Muscle of back (tissue), 11 donors: Measurements from ENCODE around the gene RNF4. TPM values are rescaled to one million over a fixed set of nuclear protein-coding genes. Genes with fewer than 3 reads are reported as not detected.
"Not testable (repeated sequence)": the region's sequence is repeated elsewhere in the genome, so short reads cannot be mapped to it uniquely, and the experiment has no call there.

ENCODE experiments used
- DNase-seq, 3 donors: peaks; one replicate each; pipeline versions ENCODE4 v3.0.0 to v3.0.0-alpha.2; 2013
- polyA plus RNA-seq, 10 donors: library from polyadenylated mRNA; unstranded; fragments of 120-200 nt; gene quantifications; one replicate each; pipeline ENCODE4 v1.2.1, GENCODE V29; 2013; ENCODE audit not compliant: insufficient read length in 10 of 10

RNF4 gene
- polyA plus RNA-seq, 10 donors: 36.8 to 55.9 (median 40.5) TPM

DNA sequence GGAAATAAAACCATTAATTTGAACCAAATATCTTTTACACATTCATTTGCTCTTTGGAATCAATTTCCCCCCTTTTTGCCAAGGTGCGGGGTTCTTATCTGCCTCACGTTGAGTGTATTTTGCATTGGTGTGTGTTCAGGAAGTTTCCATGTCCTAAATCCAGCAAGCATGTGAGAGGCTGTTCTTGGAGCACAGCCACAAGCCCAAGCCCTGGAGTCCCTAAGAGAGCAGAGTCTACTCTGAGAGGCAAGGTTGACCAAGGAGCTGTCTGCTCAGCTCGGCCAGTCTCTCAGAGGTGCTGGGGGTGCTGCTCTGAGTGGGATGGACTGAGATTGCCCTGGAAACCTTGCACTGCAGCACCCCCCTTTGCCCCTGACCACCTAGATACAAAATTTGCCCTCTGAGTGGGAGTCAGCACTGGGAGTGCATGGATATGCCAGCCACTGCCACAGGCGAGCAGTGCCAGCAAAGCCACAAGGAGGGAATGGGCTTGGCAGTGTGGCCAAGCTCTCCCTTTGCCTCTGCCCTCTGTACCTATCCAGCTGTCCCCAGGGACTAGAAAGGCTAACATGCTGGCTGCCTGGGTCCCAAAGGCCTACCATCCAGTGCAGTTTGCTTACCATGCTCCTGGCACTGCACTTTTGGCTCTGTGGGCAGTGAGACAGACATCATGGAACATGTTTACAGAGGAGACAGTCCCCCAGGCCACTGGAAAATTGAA lies 47.1 kb downstream of the RNF4 start:
- DNase-seq: peak; percentile 28 to 67 (median 31)

- no peak for DNase-seq
These were observed 47.7 kb downstream of the RNF4 start for GRCh38 chr4:2516635-2517034.

DNA sequence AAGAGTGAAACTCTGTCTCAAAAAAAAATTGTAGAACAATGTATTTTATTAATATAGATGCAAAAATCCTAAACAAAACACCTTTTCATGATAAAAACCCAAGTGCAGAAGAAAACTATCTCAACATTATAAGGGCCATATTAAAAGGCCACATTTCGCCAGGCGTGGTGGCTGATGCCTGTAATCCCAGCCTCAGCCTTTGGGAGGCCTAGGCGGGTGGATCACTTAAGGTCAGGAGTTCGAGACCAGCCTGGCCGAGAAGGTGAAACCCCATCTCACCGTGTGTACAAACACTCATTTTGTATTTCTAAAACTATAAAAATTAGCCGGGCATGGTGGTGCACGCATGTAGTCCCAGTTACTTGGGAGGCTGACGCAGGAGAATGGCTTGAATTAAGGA lies 57.7 kb downstream of the RNF4 start:
- DNase-seq: no peak

DNA sequence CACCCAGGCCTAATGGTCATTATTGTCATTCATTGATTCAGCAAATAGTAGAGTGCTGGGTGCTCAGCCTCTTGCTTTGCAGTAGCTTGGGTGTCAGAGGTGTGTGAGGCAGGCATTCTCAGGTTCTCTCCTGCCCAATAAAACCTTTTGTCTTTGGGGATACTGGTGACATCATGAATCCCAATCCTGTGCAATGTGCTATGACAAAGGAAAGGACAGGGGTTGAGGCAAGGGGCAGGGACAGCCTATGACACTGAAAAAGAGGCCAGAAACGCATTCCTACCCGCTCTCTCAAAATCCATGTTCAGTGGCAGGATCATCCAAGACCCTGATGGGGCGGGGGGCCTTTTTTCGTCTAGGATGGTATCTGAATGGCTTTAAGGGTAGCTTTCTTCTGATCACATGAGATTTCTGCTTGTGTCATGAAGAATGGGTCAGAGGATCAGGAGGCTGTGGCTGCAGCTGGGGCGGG lies 66.0 kb downstream of the RNF4 start:
- DNase-seq: peak in 1 of 3 donors; percentile 9

DNA sequence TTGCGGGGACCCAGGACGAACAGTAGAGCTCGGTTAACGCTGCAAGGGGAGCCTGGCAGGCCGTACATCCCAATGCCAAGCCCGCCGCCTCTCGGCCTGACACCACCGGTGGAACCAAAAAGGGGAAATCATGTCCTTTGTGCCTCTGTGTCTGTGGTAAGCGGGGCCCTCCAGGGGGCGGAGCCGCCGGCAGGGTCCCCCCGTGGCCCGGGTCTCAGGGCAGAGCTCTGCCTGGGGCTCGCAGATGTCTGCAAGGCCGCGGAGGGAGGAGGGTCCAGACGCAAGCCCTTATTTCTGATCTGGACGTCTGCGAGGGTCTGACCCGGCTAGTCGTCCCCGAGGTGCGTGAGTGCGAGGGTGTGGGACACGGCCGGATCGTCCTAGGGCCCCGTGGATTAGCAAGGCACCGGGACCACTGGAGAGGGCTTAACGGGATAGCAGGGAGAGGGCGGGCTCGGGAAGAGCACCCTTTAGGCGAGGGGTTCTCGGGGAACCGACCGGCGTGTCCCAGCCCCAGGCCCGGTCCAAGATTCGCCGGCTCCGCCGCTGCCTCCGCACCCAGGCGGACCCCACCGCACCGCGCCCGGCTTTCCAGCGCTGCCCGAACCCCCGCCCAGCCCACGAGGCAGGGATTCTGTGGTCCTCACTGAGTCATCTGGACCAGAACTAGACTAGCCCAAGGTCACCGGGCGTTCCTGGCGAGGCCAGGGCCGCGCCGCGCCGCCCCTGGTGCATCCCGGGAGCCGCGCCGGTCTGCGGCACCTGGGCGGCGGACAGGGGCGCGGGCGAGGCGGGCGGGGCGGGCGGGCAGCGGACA lies 66.7 kb downstream of the RNF4 start:
- DNase-seq: peak; percentile 13 to 82 (median 44)

- DNase-seq: peak; percentile 100
These were observed 67.5 kb downstream of the RNF4 start, which contains the start of gene FAM193A for GRCh38 chr4:2536193-2537010. Gene FAM193A (plus strand): TSS chr4:2536647. CDS start chr4:2536916, 269 bp downstream.

DNA sequence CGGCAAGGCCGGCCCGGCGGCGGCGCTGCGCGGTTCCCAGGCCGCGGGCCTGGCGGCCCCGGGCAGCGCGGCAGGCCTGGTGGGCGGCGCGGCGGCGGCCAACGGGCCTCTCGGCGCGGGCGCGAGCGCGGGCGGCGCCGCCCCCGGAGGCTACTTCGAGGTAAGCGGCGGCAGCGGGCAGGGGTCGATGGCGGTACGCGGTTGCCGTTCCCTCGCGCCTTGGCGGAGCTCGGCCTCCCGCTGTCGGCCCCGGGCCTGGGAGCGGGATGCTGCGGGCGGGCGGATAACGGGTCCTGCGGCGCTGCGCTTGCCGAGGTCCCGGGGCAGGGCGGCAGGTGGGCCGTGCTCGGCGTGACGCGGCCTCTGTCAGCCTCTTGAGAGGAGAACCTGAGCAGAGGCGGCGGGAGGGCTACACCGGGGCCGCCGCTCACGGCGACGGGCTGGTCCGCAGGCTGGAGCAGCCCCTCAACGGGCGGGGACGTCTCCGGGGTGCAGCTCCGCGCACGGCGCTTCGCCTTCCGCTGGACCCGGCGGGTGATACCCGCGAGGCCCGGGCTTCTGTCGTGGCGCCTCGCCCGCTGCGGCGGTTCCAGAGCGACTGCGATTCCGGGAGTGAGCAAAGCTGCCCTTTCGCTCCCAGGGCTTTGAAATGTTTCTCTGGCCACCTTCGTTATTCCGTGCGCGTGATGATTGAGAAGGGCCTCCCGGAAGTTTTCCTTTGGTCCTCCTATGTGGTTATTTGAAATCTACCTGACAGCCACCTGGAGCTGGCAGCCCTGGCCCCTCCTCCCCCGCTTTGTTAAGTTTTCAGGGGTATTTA lies 68.3 kb downstream of the RNF4 start:
- peak; percentile 34 to 85 (median 52) for DNase-seq

- not testable (repeated sequence) for DNase-seq
These were observed 74.8 kb downstream of the RNF4 start for GRCh38 chr4:2543580-2544191.

GRCh38 chr4:2545321-2546013 lies 76.6 kb downstream of the RNF4 start:
- no peak for DNase-seq

DNA sequence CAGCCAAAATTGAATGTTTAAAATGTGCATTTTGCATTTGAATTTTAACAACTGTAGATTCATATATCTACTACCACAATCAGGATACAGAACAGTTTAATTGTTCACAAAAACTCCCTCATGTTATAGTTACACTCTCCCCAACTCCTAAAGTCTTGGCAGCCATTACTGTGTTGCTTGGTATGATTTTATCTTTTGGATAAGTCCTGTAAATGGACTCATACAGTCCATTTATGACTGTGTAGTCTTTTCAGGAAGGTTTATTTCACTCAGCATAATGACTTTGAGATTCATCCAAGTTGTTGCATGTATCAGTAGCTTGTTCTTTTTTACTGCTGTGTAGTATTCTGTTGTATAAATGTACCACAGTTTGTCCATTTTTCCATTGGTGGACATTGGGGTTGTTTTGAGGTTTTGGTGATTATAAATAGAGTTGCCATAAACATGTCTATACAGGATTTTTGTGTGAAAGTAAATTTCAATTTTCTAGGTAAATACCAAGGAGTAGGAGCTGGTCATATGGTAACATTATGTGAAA lies 77.4 kb downstream of the RNF4 start:
- no peak for DNase-seq

DNA sequence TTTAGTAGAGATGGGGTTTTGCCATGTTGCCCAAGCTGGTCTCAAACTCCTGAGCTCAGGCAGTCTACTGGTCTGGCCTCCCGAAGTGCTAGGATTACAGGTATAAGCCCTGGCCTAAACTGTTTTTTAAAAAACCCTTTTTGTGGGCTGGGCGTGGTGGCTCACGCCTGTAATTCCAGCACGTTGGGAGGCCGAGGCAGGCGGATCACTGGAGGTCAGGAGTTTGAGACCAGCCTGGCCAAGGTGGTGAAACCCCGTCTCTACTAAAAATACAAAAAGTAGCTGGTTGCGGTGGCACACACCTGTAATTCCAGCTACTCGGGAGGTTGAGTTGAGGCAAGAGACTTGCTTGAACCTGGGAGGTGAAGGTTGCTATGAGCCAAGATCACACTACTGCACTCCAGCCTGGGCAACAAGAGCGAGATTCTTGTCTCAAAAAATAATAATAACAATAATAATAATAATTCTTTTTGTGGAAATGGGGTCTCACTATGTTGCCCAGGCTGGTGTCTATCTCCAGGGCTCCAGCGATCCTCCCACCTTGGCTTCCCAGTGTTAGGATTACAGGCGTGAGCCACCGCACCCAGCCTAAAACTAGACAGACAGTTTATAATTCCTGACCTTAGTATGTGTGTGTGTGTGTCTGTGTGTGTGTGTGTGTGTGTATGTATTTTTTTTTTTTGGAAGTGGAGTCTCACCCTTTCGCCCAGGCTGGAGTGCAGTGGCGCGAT lies 78.2 kb downstream of the RNF4 start:
- not testable (repeated sequence) for DNase-seq

DNA sequence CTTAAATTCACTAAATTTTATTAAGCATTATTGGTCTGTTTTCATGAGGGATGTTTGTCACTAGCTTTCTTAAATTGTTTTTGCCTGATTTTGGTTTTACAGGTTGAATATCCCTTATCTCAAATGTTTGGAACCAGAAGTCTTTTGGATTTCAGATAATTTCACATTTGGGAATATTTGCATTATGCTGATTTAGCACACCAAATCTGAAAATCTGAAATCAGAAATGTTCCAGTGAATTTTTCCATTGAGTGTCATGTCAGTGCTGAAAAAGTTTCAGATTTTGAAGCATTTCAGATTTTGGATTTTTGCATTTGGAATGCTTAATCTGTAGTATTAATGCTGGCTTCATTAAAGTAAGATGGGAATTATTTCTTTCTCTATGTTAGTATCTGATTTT lies 82.2 kb downstream of the RNF4 start:
- no peak for DNase-seq

DNA sequence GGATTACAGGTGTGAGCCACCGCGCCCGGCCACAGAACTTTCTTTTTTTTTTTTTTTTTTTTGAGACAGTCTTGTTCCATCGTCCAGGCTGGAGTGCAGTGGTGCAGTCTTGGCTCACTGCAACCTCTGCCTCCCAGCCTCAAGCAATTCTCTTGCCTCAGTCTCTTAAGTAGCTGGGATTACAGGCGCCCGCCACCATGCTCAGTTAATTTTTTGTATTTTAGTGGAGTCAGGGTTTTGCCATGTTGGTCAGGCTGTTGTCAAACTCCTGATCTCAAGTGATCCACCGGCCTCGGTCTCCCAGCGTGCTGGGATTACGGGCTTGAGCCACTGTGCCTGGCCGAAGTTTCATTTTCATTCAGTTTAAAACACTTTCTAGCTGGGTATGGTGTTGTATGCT lies 83.9 kb downstream of the RNF4 start:
- DNase-seq: no peak

- DNase-seq: no peak
These were observed 89.4 kb downstream of the RNF4 start for GRCh38 chr4:2558301-2558700.

DNA sequence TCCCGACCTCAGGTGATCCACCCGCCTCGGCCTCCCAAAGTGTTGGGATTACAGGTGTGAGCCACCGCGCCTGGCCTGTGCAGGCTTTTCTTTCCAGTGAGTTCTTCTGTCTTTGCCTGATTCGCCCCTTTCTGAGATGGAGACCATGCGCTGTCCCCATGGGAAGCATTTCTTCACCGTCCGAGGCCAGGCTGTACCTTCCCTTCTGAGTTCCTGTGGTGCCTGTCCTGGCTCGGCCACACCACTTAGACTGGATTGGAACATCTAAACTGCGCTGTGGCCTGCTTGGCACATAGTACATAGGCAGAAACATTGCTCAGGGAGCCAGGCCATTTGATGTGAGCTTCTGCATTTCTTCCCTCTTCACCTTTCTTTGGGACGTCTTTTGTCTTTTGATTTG lies 91.3 kb downstream of the RNF4 start:
- DNase-seq: no peak
